ENCODE results near the gene PCDHAC1. TPM values are rescaled to one million over a fixed set of nuclear protein-coding genes. Genes with fewer than 3 reads are reported as not detected.

PCDHAC1 gene
- total and polyA plus RNA-seq, 2 experiments from 2014 or later: 1.3 to 7.0 TPM

- no peak overlapping the region for H3K4me2 ChIP-seq
- H3K79me2 ChIP-seq: peaks cover 7% of the 10 kb centered on the region
- no peak overlapping the region for H3K4me3 ChIP-seq
- no peaks in the 10 kb centered on the region for H3K27me3 ChIP-seq
- 82% methylated on average over 1 of the region's 1 CpG for WGBS (ENCODE audit: low lambda C conversion rate, missing lambda C conversion rate)
- no peak overlapping the region for H2AFZ ChIP-seq
- H3K9me2 ChIP-seq (replicated peaks; ENCODE audit: insufficient read depth): no peaks in the 10 kb centered on the region
- DNase-seq (ENCODE audit: low spot score): no peak
- no peaks in the 10 kb centered on the region for H3K36me3 ChIP-seq (replicated peaks; ENCODE audit: insufficient read depth, low read depth)
- H3K9me3 ChIP-seq (ENCODE audit: low read depth): no peaks in the 10 kb centered on the region
- TF ChIP-seq EZH2phosphoT487 (IDR thresholded peaks at IDR 0.05; ENCODE audit: low read depth, severe bottlenecking, unreplicated experiment) (no peak), CTCF (IDR thresholded peaks at IDR 0.05; ENCODE audit: poor library complexity) (no peak), EZH2 (IDR thresholded peaks at IDR 0.05; ENCODE audit: borderline replicate concordance) (no peak)
- H3K4me1 ChIP-seq (ENCODE audit: insufficient read depth): peaks cover 12% of the 10 kb centered on the region
- H4K20me1 ChIP-seq (ENCODE audit: insufficient read depth, poor library complexity, severe bottlenecking): no peaks in the 10 kb centered on the region
- H3K27ac ChIP-seq: no peak overlapping the region
Observed at GRCh38 chr5:140978983-140979382, 52.9 kb downstream of the PCDHAC1 start.

Small RNA genes lying within 50 kb of the gene (small RNA-seq; reads per million reads assigned to genes)
- not detected for gene AC010223.1

Other genes with a start within 250 kb of the PCDHAC1 start
- gene HARS1, start 234.9 kb upstream of the PCDHAC1 start, total RNA-seq: 40.0 and 41.1 TPM in 2 replicates
- 56.6 and 58.8 TPM in 2 replicates for gene HARS1, start 234.9 kb upstream of the PCDHAC1 start, polyA plus RNA-seq
- 22.8 and 26.9 TPM in 2 replicates for gene HARS2, start 234.8 kb upstream of the PCDHAC1 start, total RNA-seq
- 28.6 and 32.3 TPM in 2 replicates for gene HARS2, start 234.8 kb upstream of the PCDHAC1 start, polyA plus RNA-seq
- gene ZMAT2, start 225.9 kb upstream of the PCDHAC1 start, total RNA-seq: 37.7 and 40.9 TPM in 2 replicates
- 29.5 and 47.6 TPM in 2 replicates for gene ZMAT2, start 225.9 kb upstream of the PCDHAC1 start, polyA plus RNA-seq
- gene PCDHA1, start 140.2 kb upstream of the PCDHAC1 start, total RNA-seq: 0.04 TPM in 1 of 2 replicates, not detected in the other
- gene PCDHA1, start 140.2 kb upstream of the PCDHAC1 start, polyA plus RNA-seq: not detected in 2 replicates
- gene PCDHA2, start 131.4 kb upstream of the PCDHAC1 start, total RNA-seq: 2.3 and 3.9 TPM in 2 replicates
- gene PCDHA2, start 131.4 kb upstream of the PCDHAC1 start, polyA plus RNA-seq: 2.0 and 2.6 TPM in 2 replicates
- gene PCDHA3, start 125.2 kb upstream of the PCDHAC1 start, total RNA-seq: 0.84 and 1.1 TPM in 2 replicates
- gene PCDHA3, start 125.2 kb upstream of the PCDHAC1 start, polyA plus RNA-seq: 0.12 and 0.49 TPM in 2 replicates
- gene PCDHA4, start 119.2 kb upstream of the PCDHAC1 start, total RNA-seq: 25.2 and 30.0 TPM in 2 replicates
- 9.1 and 12.3 TPM in 2 replicates for gene PCDHA4, start 119.2 kb upstream of the PCDHAC1 start, polyA plus RNA-seq
- gene PCDHA5, start 104.7 kb upstream of the PCDHAC1 start, total RNA-seq: 2.2 and 2.5 TPM in 2 replicates
- 0.15 and 0.45 TPM in 2 replicates for gene PCDHA5, start 104.7 kb upstream of the PCDHAC1 start, polyA plus RNA-seq
- gene PCDHA6, start 98.3 kb upstream of the PCDHAC1 start, total RNA-seq: 3.2 and 3.4 TPM in 2 replicates
- gene PCDHA6, start 98.3 kb upstream of the PCDHAC1 start, polyA plus RNA-seq: 0.27 and 0.38 TPM in 2 replicates
- gene PCDHA7, start 92.0 kb upstream of the PCDHAC1 start, total RNA-seq: 1.7 and 3.3 TPM in 2 replicates
- gene PCDHA7, start 92.0 kb upstream of the PCDHAC1 start, polyA plus RNA-seq: 0.11 and 0.95 TPM in 2 replicates
- 1.6 and 1.9 TPM in 2 replicates for gene PCDHA8, start 85.1 kb upstream of the PCDHAC1 start, total RNA-seq
- 0.13 and 0.44 TPM in 2 replicates for gene PCDHA8, start 85.1 kb upstream of the PCDHAC1 start, polyA plus RNA-seq
- gene PCDHA9, start 77.9 kb upstream of the PCDHAC1 start, total RNA-seq: 1.5 and 2.5 TPM in 2 replicates
- 0.57 and 0.90 TPM in 2 replicates for gene PCDHA9, start 77.9 kb upstream of the PCDHAC1 start, polyA plus RNA-seq
- gene PCDHA10, start 70.4 kb upstream of the PCDHAC1 start, total RNA-seq: 9.7 and 13.8 TPM in 2 replicates
- 7.4 and 7.7 TPM in 2 replicates for gene PCDHA10, start 70.4 kb upstream of the PCDHAC1 start, polyA plus RNA-seq
- 1.8 and 4.5 TPM in 2 replicates for gene PCDHA11, start 57.3 kb upstream of the PCDHAC1 start, total RNA-seq
- 2.5 TPM in 2 replicates for gene PCDHA11, start 57.3 kb upstream of the PCDHAC1 start, polyA plus RNA-seq
- gene PCDHA12, start 51.0 kb upstream of the PCDHAC1 start, total RNA-seq: 18.7 TPM in 2 replicates
- gene PCDHA12, start 51.0 kb upstream of the PCDHAC1 start, polyA plus RNA-seq: 7.2 and 7.8 TPM in 2 replicates
- 4.1 and 4.3 TPM in 2 replicates for gene PCDHA13, start 44.2 kb upstream of the PCDHAC1 start, total RNA-seq
- 0.27 and 1.2 TPM in 2 replicates for gene PCDHA13, start 44.2 kb upstream of the PCDHAC1 start, polyA plus RNA-seq
- 6.8 and 11.3 TPM in 2 replicates for gene PCDHAC2, start 40.2 kb downstream of the PCDHAC1 start, total RNA-seq
- 5.4 and 6.4 TPM in 2 replicates for gene PCDHAC2, start 40.2 kb downstream of the PCDHAC1 start, polyA plus RNA-seq
- 0.16 and 0.17 TPM in 2 replicates for gene PCDHB1, start 125.1 kb downstream of the PCDHAC1 start, total RNA-seq
- not detected in 2 replicates for gene PCDHB1, start 125.1 kb downstream of the PCDHAC1 start, polyA plus RNA-seq
- gene PCDHB2, start 168.3 kb downstream of the PCDHAC1 start, total RNA-seq: 23.0 and 27.7 TPM in 2 replicates
- gene PCDHB2, start 168.3 kb downstream of the PCDHAC1 start, polyA plus RNA-seq: 27.3 and 29.4 TPM in 2 replicates
- 3.8 and 4.1 TPM in 2 replicates for gene PCDHB3, start 174.2 kb downstream of the PCDHAC1 start, total RNA-seq
- gene PCDHB3, start 174.2 kb downstream of the PCDHAC1 start, polyA plus RNA-seq: 0.76 and 1.5 TPM in 2 replicates
- gene PCDHB4, start 195.5 kb downstream of the PCDHAC1 start, total RNA-seq: 1.9 and 2.5 TPM in 2 replicates
- gene PCDHB4, start 195.5 kb downstream of the PCDHAC1 start, polyA plus RNA-seq: 0.29 and 0.94 TPM in 2 replicates
- 7.0 TPM in 2 replicates for gene PCDHB5, start 208.9 kb downstream of the PCDHAC1 start, total RNA-seq
- gene PCDHB5, start 208.9 kb downstream of the PCDHAC1 start, polyA plus RNA-seq: 6.2 and 6.4 TPM in 2 replicates
- gene PCDHB6, start 223.8 kb downstream of the PCDHAC1 start, total RNA-seq: 0.56 and 1.1 TPM in 2 replicates
- not detected in 2 replicates for gene PCDHB6, start 223.8 kb downstream of the PCDHAC1 start, polyA plus RNA-seq
- 0.48 and 0.53 TPM in 2 replicates for gene PCDHB7, start 246.3 kb downstream of the PCDHAC1 start, total RNA-seq
- 0.51 and 0.56 TPM in 2 replicates for gene PCDHB7, start 246.3 kb downstream of the PCDHAC1 start, polyA plus RNA-seq

All from hepatocyte (in vitro differentiated cells).